GM19328 (cell line): ENCODE results near the gene ASCC2.

Experiments
- ATAC-seq: cut with Tn5 transposase; IDR thresholded peaks from one replicate; pipeline ENCODE4 v1.9.1; 2021; ENCODE audit warnings: mild to moderate bottlenecking, moderate library complexity; ENCODE audit not compliant: unreplicated experiment

Gene ASCC2

GRCh38 chr22:29820961-29821290, 17.1 kb downstream of the ASCC2 start:
- ATAC-seq = no peak

GRCh38 chr22:29819501-29819900, 18.6 kb downstream of the ASCC2 start:
- no peak for ATAC-seq

GRCh38 chr22:29817724-29818123, 20.4 kb downstream of the ASCC2 start:
- no peak for ATAC-seq

GRCh38 chr22:29816980-29817379, 21.1 kb downstream of the ASCC2 start:
- ATAC-seq = no peak

- no peak for ATAC-seq
Observed at GRCh38 chr22:29816539-29816938, 21.5 kb downstream of the ASCC2 start.

- ATAC-seq = no peak
Observed at GRCh38 chr22:29816128-29816527, 21.9 kb downstream of the ASCC2 start.

GRCh38 chr22:29815580-29815979, 22.5 kb downstream of the ASCC2 start:
- no peak for ATAC-seq

GRCh38 chr22:29814003-29814402, 24.1 kb downstream of the ASCC2 start:
- ATAC-seq = no peak

GRCh38 chr22:29813563-29813962, 24.5 kb downstream of the ASCC2 start:
- ATAC-seq = no peak

GRCh38 chr22:29813126-29813525, 24.9 kb downstream of the ASCC2 start:
- ATAC-seq = no peak

- ATAC-seq = no peak
Observed at GRCh38 chr22:29811377-29811776, 26.7 kb downstream of the ASCC2 start.

GRCh38 chr22:29810216-29810615, 27.9 kb downstream of the ASCC2 start:
- no peak for ATAC-seq

GRCh38 chr22:29806196-29806595, 31.9 kb downstream of the ASCC2 start:
- no peak for ATAC-seq

- ATAC-seq = no peak
Observed at GRCh38 chr22:29804985-29805384, 33.1 kb downstream of the ASCC2 start.

- ATAC-seq = no peak
Observed at GRCh38 chr22:29803190-29803589, 34.9 kb downstream of the ASCC2 start.

GRCh38 chr22:29801796-29802195, 36.3 kb downstream of the ASCC2 start:
- ATAC-seq = no peak

GRCh38 chr22:29801153-29801552, 36.9 kb downstream of the ASCC2 start:
- ATAC-seq = no peak

GRCh38 chr22:29799217-29799680, 38.8 kb downstream of the ASCC2 start:
- ATAC-seq = no peak

GRCh38 chr22:29798801-29799200, 39.3 kb downstream of the ASCC2 start:
- no peak for ATAC-seq

- no peak for ATAC-seq
Observed at GRCh38 chr22:29798318-29798717, 39.8 kb downstream of the ASCC2 start.

GRCh38 chr22:29797351-29797750, 40.7 kb downstream of the ASCC2 start:
- no peak for ATAC-seq

- ATAC-seq = no peak
Observed at GRCh38 chr22:29795663-29796062, 42.4 kb downstream of the ASCC2 start.

GRCh38 chr22:29793396-29793795, 44.7 kb downstream of the ASCC2 start:
- no peak for ATAC-seq

- no peak for ATAC-seq
Observed at GRCh38 chr22:29790061-29790460, 48.0 kb downstream of the ASCC2 start.
